Breast epithelium (tissue), 4 donors: ENCODE measurements around the gene RACGAP1. TPM values are rescaled to one million over a fixed set of nuclear protein-coding genes. Genes with fewer than 3 reads are reported as not detected.

ENCODE experiments used
- DNase-seq, 2 donors: peaks; one replicate each; pipeline ENCODE4 v3.0.0-alpha.2; 2019; ENCODE audit warnings: low spot score in 2 of 2
- H3K27ac ChIP-seq, 2 donors: fragments of 200-600 bp; sonication (generic) in 1 of 2; one replicate each; pipeline ENCODE4 v1.5.1; 2016 to 2019; ENCODE audit warnings: mild to moderate bottlenecking in 1 of 2
- H3K27me3 ChIP-seq, 2 donors: fragments of 200-600 bp; sonication (generic) in 1 of 2; one replicate each; pipeline versions ENCODE4 v1.5.1 to v1.6.0; 2017 to 2019; ENCODE audit warnings: control low read depth in 1 of 2, mild to moderate bottlenecking in 1 of 2
- H3K36me3 ChIP-seq: fragments of 200-600 bp; one replicate; pipeline ENCODE4 v1.5.1; 2019
- H3K4me1 ChIP-seq, 2 donors: fragments of 200-600 bp; sonication (generic); one replicate each; pipeline ENCODE4 v1.5.1; 2016 to 2019; ENCODE audit warnings: control low read depth in 1 of 2
- H3K4me3 ChIP-seq, 3 donors: fragments of 200-600 bp; sonication (generic); 1 replicate in 2 of 3; 2 replicates in 1 of 3; pipeline ENCODE4 v1.5.1; 2016 to 2019; ENCODE audit warnings: mild to moderate bottlenecking in 3 of 3, moderate library complexity in 2 of 3
- H3K9me3 ChIP-seq, 2 donors: fragments of 200-600 bp; sonication (generic) in 1 of 2; one replicate each; pipeline ENCODE4 v1.5.1; 2016 to 2019; ENCODE audit warnings: control low read depth in 1 of 2
- CTCF ChIP-seq, 3 donors: fragments of 450-650 bp; IDR thresholded peaks; one replicate each; pipeline ENCODE4 v1.5.1; 2016 to 2017; ENCODE audit warnings: antibody characterized with exemption in 3 of 3, mild to moderate bottlenecking in 3 of 3, moderate library complexity in 3 of 3
- POLR2A ChIP-seq: fragments of 450-650 bp; IDR thresholded peaks from one replicate; pipeline ENCODE4 v1.6.1; 2016; ENCODE audit warnings: antibody characterized with exemption, mild to moderate bottlenecking, moderate library complexity
- POLR2AphosphoS5 ChIP-seq, 3 donors: sonication (generic); formaldehyde crosslinking; IDR thresholded peaks; one replicate each; pipeline ENCODE4 v1.6.1; 2017; ENCODE audit warnings: antibody characterized with exemption in 3 of 3
- intact Hi-C: fragments of 100-400 bp; cut with DNase I; formaldehyde crosslinking; loops from one replicate; pipeline ENCODE4 v1.15.1; 2023; ENCODE audit warnings: low total_unique reads
- total RNA-seq, 3 donors: library from RNA; depleted of rRNA; stranded (reverse); fragments of >200 nt; gene quantifications; one replicate each; pipeline ENCODE4 v1.1.0, GENCODE V29; 2016

Gene RACGAP1
- total RNA-seq, 3 donors from 2014 or later, result 7.5 to 33.9 (median 11.1) TPM

- peak in 1 of 3 donors; percentile 24 for TF ChIP-seq POLR2AphosphoS5 (IDR thresholded peaks at IDR 0.05)
- TF ChIP-seq POLR2A, result no peak
- TF ChIP-seq CTCF (IDR thresholded peaks at IDR 0.05), result peak; percentile 40 to 75 (median 73)
Observed at GRCh38 chr12:49945394-49946080, 79.8 kb downstream of the RACGAP1 start.

GRCh38 chr12:49944718-49945117, 80.6 kb downstream of the RACGAP1 start:
- Histone ChIP-seq H3K27me3 (no peaks in the 10 kb centered on the region), H3K9me3 (no peaks in the 10 kb centered on the region), H3K4me3 (no peak overlapping the region), H3K27ac (no peak overlapping the region), H3K36me3 (no peaks in the 10 kb centered on the region), H3K4me1 (no peaks in the 10 kb centered on the region)
- intact Hi-C loops, result no loop called here
- peak in 1 of 2 donors; percentile 43 for DNase-seq
- TF ChIP-seq POLR2AphosphoS5 (IDR thresholded peaks at IDR 0.05) (no peak), CTCF (IDR thresholded peaks at IDR 0.05) (no peak), POLR2A (no peak)

More at GRCh38 chr12:49945394-49946080, 79.8 kb downstream of the RACGAP1 start:
- Histone ChIP-seq H3K4me3 (peak overlapping the region in 2 of 3 donors; percentile 10 to 50), H3K4me1 (no peaks in the 10 kb centered on the region), H3K9me3 (no peaks in the 10 kb centered on the region), H3K27me3 (no peaks in the 10 kb centered on the region), H3K27ac (peak overlapping the region; percentile 29 to 33), H3K36me3 (no peaks in the 10 kb centered on the region)
- DNase-seq, result peak in 1 of 2 donors; percentile 76
- intact Hi-C loops, result no loop called here

GRCh38 chr12:49944046-49944445, 81.2 kb downstream of the RACGAP1 start:
- no peaks in the 10 kb centered on the region for H3K36me3 ChIP-seq
- H3K4me1 ChIP-seq, result no peaks in the 10 kb centered on the region
- no peaks in the 10 kb centered on the region for H3K9me3 ChIP-seq
- no peak overlapping the region for H3K4me3 ChIP-seq
- intact Hi-C loops, result no loop called here
- TF ChIP-seq CTCF (IDR thresholded peaks at IDR 0.05) (no peak), POLR2A (no peak), POLR2AphosphoS5 (IDR thresholded peaks at IDR 0.05) (no peak)
- H3K27ac ChIP-seq, result no peak overlapping the region
- peak in 1 of 2 donors; percentile 43 for DNase-seq
- H3K27me3 ChIP-seq, result no peaks in the 10 kb centered on the region

- no peaks in the 10 kb centered on the region for H3K36me3 ChIP-seq
- H3K4me1 ChIP-seq, result no peaks in the 10 kb centered on the region
- H3K27me3 ChIP-seq, result no peaks in the 10 kb centered on the region
- intact Hi-C loops, result no loop called here
- TF ChIP-seq CTCF (IDR thresholded peaks at IDR 0.05), result no peak
- no peak for TF ChIP-seq POLR2A
- TF ChIP-seq POLR2AphosphoS5 (IDR thresholded peaks at IDR 0.05), result no peak
- H3K9me3 ChIP-seq, result no peaks in the 10 kb centered on the region
- no peak overlapping the region for H3K4me3 ChIP-seq
- no peak overlapping the region for H3K27ac ChIP-seq
- no peak for DNase-seq
Observed at GRCh38 chr12:49943625-49943960, 81.7 kb downstream of the RACGAP1 start.

GRCh38 chr12:49942921-49943624, 82.2 kb downstream of the RACGAP1 start:
- H3K4me3 ChIP-seq, result no peak overlapping the region
- no peaks in the 10 kb centered on the region for H3K27me3 ChIP-seq
- TF ChIP-seq CTCF (IDR thresholded peaks at IDR 0.05) (no peak), POLR2A (no peak), POLR2AphosphoS5 (IDR thresholded peaks at IDR 0.05) (no peak)
- no peaks in the 10 kb centered on the region for H3K4me1 ChIP-seq
- intact Hi-C loops, result no loop called here
- H3K27ac ChIP-seq, result no peak overlapping the region
- H3K36me3 ChIP-seq, result no peaks in the 10 kb centered on the region
- H3K9me3 ChIP-seq, result no peaks in the 10 kb centered on the region
- peak in 1 of 2 donors; percentile 38 for DNase-seq
